ENCODE data around the gene CLSTN2. TPM values are rescaled to one million over a fixed set of nuclear protein-coding genes. Genes with fewer than 3 reads are reported as not detected.

CLSTN2 gene
- total RNA-seq, 1 experiment from 2014 or later, result 0.68 TPM

- H3K9me3 ChIP-seq (ENCODE audit: control insufficient read depth, low read depth, low read length), result no peaks in the 10 kb centered on the region
- no peak overlapping the region for H4K91ac ChIP-seq (ENCODE audit: insufficient read length, low read depth, low read length)
- H3T11ph ChIP-seq (ENCODE audit: low read length), result no peak overlapping the region
- H2BK12ac ChIP-seq (ENCODE audit: insufficient read length, low read depth, low read length), result no peak overlapping the region
- H3K4me1 ChIP-seq (ENCODE audit: insufficient read depth, low read length), result 0 out of 2 replicates have a peak, but pooled peaks cover 4% of the 10 kb centered on the region
- H3K23me2 ChIP-seq (ENCODE audit: insufficient read length, low read depth, low read length, poor library complexity, severe bottlenecking), result no peaks in the 10 kb centered on the region
- Mint-ChIP-seq H3K9me3 (no peaks in the 10 kb centered on the region), H3K4me3 (no peak overlapping the region), H3K36me3 (ENCODE audit: insufficient read depth in 1 of 3, low read depth in 3 of 3) (no peaks in the 10 kb centered on the region; a peak in 1 of 7 replicates), H3K27ac (no peak overlapping the region), H3K27me3 (ENCODE audit: low read depth) (no peaks in the 10 kb centered on the region), H3K4me1 (peaks cover 11% of the 10 kb centered on the region in 2 experiments)
- H3K14ac ChIP-seq (ENCODE audit: insufficient read depth, low read length), result no peak overlapping the region
- H2AK5ac ChIP-seq (ENCODE audit: insufficient read length, low read length), result no peak overlapping the region
- no peak overlapping the region for H2BK15ac ChIP-seq (ENCODE audit: low read depth, low read length)
- H4K8ac ChIP-seq (replicated peaks; ENCODE audit: insufficient read length, low read depth, low read length), result no peak overlapping the region
- H2AFZ ChIP-seq (ENCODE audit: low read length), result no peak overlapping the region
- H2BK20ac ChIP-seq (ENCODE audit: low read depth, low read length, poor library complexity, severe bottlenecking), result no peak overlapping the region
- H3K79me2 ChIP-seq (ENCODE audit: insufficient read depth, low read length), result no peaks in the 10 kb centered on the region
- H3K79me1 ChIP-seq (ENCODE audit: insufficient read depth, low read depth, low read length, poor library complexity, severe bottlenecking), result no peaks in the 10 kb centered on the region
- no peak overlapping the region for H2BK5ac ChIP-seq (ENCODE audit: insufficient read length, low read length)
- no peaks in the 10 kb centered on the region for H3K27me3 ChIP-seq (ENCODE audit: insufficient read depth, low read length)
- no peak overlapping the region for H3K9ac ChIP-seq (ENCODE audit: extremely low read depth, insufficient read length, low read length)
- DNase-seq, result no peak
- no peak overlapping the region for H3K4me2 ChIP-seq (ENCODE audit: insufficient read depth, insufficient read length, low read length)
- no peak overlapping the region for H2BK120ac ChIP-seq (ENCODE audit: low read depth, low read length, poor library complexity, severe bottlenecking)
- no CpG with 5 or more reads among the region's 5 CpGs for WGBS (ENCODE audit: extremely low coverage, insufficient read length, low lambda C conversion rate)
- H3K4ac ChIP-seq (ENCODE audit: low read depth, low read length), result no peak overlapping the region
- no peak overlapping the region for H3K23ac ChIP-seq (ENCODE audit: insufficient read length, low read depth, low read length)
- H4K20me1 ChIP-seq (ENCODE audit: control insufficient read depth, insufficient read depth, insufficient read length), result no peaks in the 10 kb centered on the region
- H4K5ac ChIP-seq (ENCODE audit: insufficient read length, low read depth, low read length), result no peak overlapping the region
- TF ChIP-seq, protein P1, sequence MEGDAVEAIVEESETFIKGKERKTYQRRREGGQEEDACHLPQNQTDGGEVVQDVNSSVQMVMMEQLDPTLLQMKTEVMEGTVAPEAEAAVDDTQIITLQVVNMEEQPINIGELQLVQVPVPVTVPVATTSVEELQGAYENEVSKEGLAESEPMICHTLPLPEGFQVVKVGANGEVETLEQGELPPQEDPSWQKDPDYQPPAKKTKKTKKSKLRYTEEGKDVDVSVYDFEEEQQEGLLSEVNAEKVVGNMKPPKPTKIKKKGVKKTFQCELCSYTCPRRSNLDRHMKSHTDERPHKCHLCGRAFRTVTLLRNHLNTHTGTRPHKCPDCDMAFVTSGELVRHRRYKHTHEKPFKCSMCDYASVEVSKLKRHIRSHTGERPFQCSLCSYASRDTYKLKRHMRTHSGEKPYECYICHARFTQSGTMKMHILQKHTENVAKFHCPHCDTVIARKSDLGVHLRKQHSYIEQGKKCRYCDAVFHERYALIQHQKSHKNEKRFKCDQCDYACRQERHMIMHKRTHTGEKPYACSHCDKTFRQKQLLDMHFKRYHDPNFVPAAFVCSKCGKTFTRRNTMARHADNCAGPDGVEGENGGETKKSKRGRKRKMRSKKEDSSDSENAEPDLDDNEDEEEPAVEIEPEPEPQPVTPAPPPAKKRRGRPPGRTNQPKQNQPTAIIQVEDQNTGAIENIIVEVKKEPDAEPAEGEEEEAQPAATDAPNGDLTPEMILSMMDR (conservative IDR thresholded peaks at IDR 0.05), result no peak
- no peak overlapping the region for H3K56ac ChIP-seq (ENCODE audit: insufficient read length, low read depth, low read length)
- H3K18ac ChIP-seq (ENCODE audit: insufficient read length, low read depth, low read length), result no peak overlapping the region
- no peak overlapping the region for H3K27ac ChIP-seq (ENCODE audit: insufficient read length, low read depth, low read length)
Measured at GRCh38 chr3:140244893-140245292, 309.9 kb downstream of the CLSTN2 start.

Measured in H9 (cell line).